A549 (cell line): Measurements from ENCODE around the gene RUFY1. TPM values are rescaled to one million over a fixed set of nuclear protein-coding genes. Genes with fewer than 3 reads are reported as not detected.
A peak's percentile ranks its signal among the peaks of the same experiment; 100 is the strongest.

ENCODE experiments used
- ATAC-seq, 2 experiments: fragments of 200-7000 bp in 1 of 2; fragments of >200 bp in 1 of 2; cut with Nextera tagmentation in 1 of 2; cut with Tn5 transposase in 1 of 2; 3 replicates each; pipeline versions ENCODE4 v1.8.0 to v1.9.1; 2018 to 2020; ENCODE audit warnings: mild to moderate bottlenecking in 1 of 2, moderate library complexity in 1 of 2
- CTCF ChIA-PET: fragments of 300-600 bp; sonication (Branson Sonifier 250); formaldehyde crosslinking; extraction: SDS; loops from one replicate; lab custom pipeline; 2021; ENCODE audit warnings: antibody characterized with exemption, inconsistent platforms; lab: Yijun Ruan, JAX
- POLR2A ChIA-PET: fragments of 350-600 bp; formaldehyde crosslinking; extraction: SDS; loops from one replicate; lab custom pipeline; 2021; ENCODE audit warnings: antibody characterized with exemption, inconsistent platforms; lab: Yijun Ruan, JAX
- DNase-seq, 2 experiments: peaks; one replicate each; pipeline versions ENCODE4 v3.0.0 to v3.0.0-alpha.2; 2011 to 2016; ENCODE audit warnings: low read depth in 1 of 2, low spot score in 1 of 2
- FAIRE-seq: peaks from 2 replicates; lab custom pipeline; 2011; peaks lifted over from hg19 to GRCh38; lab: Jason Lieb, UNC
- H3K27ac ChIP-seq, 2 experiments: fragments of >200 bp; sonication (Bioruptor Twin); formaldehyde crosslinking; 3 replicates each; pipeline ENCODE4 v1.5.1; 2016 to 2017
- H3K4me1 ChIP-seq: fragments of >200 bp; sonication (Bioruptor Twin); formaldehyde crosslinking; 3 replicates; pipeline ENCODE4 v1.6.1; 2016
- H3K4me2 ChIP-seq: fragments of >200 bp; sonication (Bioruptor Twin); formaldehyde crosslinking; 3 replicates; pipeline ENCODE4 v1.6.1; 2016
- H3K4me3 ChIP-seq: fragments of >200 bp; sonication (Bioruptor Twin); formaldehyde crosslinking; 3 replicates; pipeline ENCODE4 v1.5.1; 2016
- H3K9me3 ChIP-seq: fragments of >200 bp; sonication (Bioruptor Twin); formaldehyde crosslinking; 3 replicates; pipeline ENCODE4 v1.6.1; 2016
- FOSB ChIP-seq: fragments of 250-450 bp; sonication (Bioruptor Pico); IDR thresholded peaks from 2 replicates; pipeline ENCODE4 v1.5.0; 2020; ENCODE audit warnings: mild to moderate bottlenecking, moderate library complexity
- FOSL2 ChIP-seq, 2 experiments: fragments of 450-650 bp in 1 of 2; fragments of >200 bp in 1 of 2; sonication (Bioruptor Twin) in 1 of 2; formaldehyde crosslinking; IDR thresholded peaks; 2 replicates each; pipeline versions ENCODE4 v1.5.0 to v1.6.1; 2016 to 2020; ENCODE audit warnings: mild to moderate bottlenecking in 1 of 2, moderate library complexity in 1 of 2
- GATA3 ChIP-seq: IDR thresholded peaks from 2 replicates; pipeline ENCODE4 v1.6.1; 2012; ENCODE audit warnings: borderline replicate concordance
- HOXB13 ChIP-seq: fragments of 250-450 bp; sonication (Bioruptor Pico); IDR thresholded peaks from 2 replicates; pipeline ENCODE4 v1.5.0; 2020; ENCODE audit warnings: low read depth, mild to moderate bottlenecking, moderate library complexity
- JUN ChIP-seq, 2 experiments: fragments of >200 bp; sonication (Bioruptor Twin); formaldehyde crosslinking; IDR thresholded peaks; 2 replicates in 1 of 2; 3 replicates in 1 of 2; pipeline ENCODE4 v1.6.1; 2016 to 2017
- JUNB ChIP-seq: fragments of >200 bp; sonication (Bioruptor Twin); formaldehyde crosslinking; IDR thresholded peaks from 2 replicates; pipeline ENCODE4 v1.6.1; 2016
- KDM1A ChIP-seq: fragments of 200-600 bp; sonication (generic); IDR thresholded peaks from 2 replicates; pipeline ENCODE4 v1.6.1; 2016; ENCODE audit warnings: low read depth, mild to moderate bottlenecking
- MAFK ChIP-seq: fragments of 450-650 bp; IDR thresholded peaks from 2 replicates; pipeline ENCODE4 v1.6.1; 2014; ENCODE audit not compliant: partially characterized antibody
- MAZ ChIP-seq: fragments of 150-350 bp; IDR thresholded peaks from 2 replicates; pipeline ENCODE4 v1.6.1; 2014; ENCODE audit warnings: antibody characterized with exemption, low read depth, low read length, borderline replicate concordance
- MYC ChIP-seq: IDR thresholded peaks from 2 replicates; pipeline ENCODE4 v1.6.1; 2012; ENCODE audit warnings: mild to moderate bottlenecking, inconsistent platforms, low read length, improper control_type of control experiment, borderline replicate concordance
- PHF8 ChIP-seq: fragments of 200-600 bp; sonication (generic); IDR thresholded peaks from 2 replicates; pipeline ENCODE4 v1.6.1; 2016; ENCODE audit warnings: low read depth, mild to moderate bottlenecking, antibody characterized with exemption, moderate library complexity, borderline replicate concordance
- POLR2AphosphoS2 ChIP-seq: conservative IDR thresholded peaks from 2 replicates; pipeline ENCODE4 v1.6.1; 2012; ENCODE audit warnings: low read length, improper control_type of control experiment, inconsistent platforms
- RFX5 ChIP-seq: fragments of 450-650 bp; IDR thresholded peaks from 2 replicates; pipeline ENCODE4 v1.7.1; 2014; ENCODE audit warnings: antibody characterized with exemption, mild to moderate bottlenecking, moderate library complexity
- RNF2 ChIP-seq: fragments of 200-600 bp; sonication (generic); IDR thresholded peaks from 2 replicates; pipeline ENCODE4 v1.6.1; 2016; ENCODE audit warnings: low read depth, mild to moderate bottlenecking, antibody characterized with exemption, moderate library complexity, borderline replicate concordance
- SREBF2 ChIP-seq: fragments of 450-650 bp; IDR thresholded peaks from 2 replicates; pipeline ENCODE4 v1.6.1; 2014; ENCODE audit warnings: mild to moderate bottlenecking, moderate library complexity
- TFCP2L1 ChIP-seq: fragments of 250-450 bp; sonication (Bioruptor Pico); IDR thresholded peaks from 2 replicates; pipeline ENCODE4 v1.5.0; 2021; ENCODE audit warnings: mild to moderate bottlenecking
- WGBS: methylation state at CpG from one replicate; pipeline ENCODE4 v1.1.6; 2017; ENCODE audit errors: missing lambda C conversion rate; 5-methylcytosine and 5-hydroxymethylcytosine counted together
- polyA plus RNA-seq, 4 experiments: library from polyadenylated mRNA; depleted of rRNA in 3 of 4; stranded (reverse); fragments of >200 nt; fragmentation: RNase III in 1 of 4; extraction: RNeasy Plus Mini Kit Qiagen cat#74134 plus additional on column Dnase treatment in 1 of 4; gene quantifications; 2 replicates in 3 of 4; 3 replicates in 1 of 4; pipeline ENCODE4 v1.2.3, GENCODE V29; 2011 to 2017
- TF ChIP-seq, protein P1 (sequence below): fragments of 200-600 bp; sonication (generic); IDR thresholded peaks from 2 replicates; pipeline ENCODE4 v1.6.1; 2016; ENCODE audit warnings: antibody characterized with exemption, mild to moderate bottlenecking, moderate library complexity
- TF ChIP-seq, protein P2 (sequence below): IDR thresholded peaks from 2 replicates; pipeline ENCODE4 v1.6.1; 2012
- TF ChIP-seq, protein P3 (sequence below): fragments of >200 bp; sonication (Bioruptor Twin); formaldehyde crosslinking; IDR thresholded peaks from 3 replicates; pipeline ENCODE4 v1.6.1; 2016

The RUFY1 gene
- polyA plus RNA-seq, 2 of the 4 experiments (the other 2 are of a cell fraction) = 33.7 to 39.5 TPM

DNA sequence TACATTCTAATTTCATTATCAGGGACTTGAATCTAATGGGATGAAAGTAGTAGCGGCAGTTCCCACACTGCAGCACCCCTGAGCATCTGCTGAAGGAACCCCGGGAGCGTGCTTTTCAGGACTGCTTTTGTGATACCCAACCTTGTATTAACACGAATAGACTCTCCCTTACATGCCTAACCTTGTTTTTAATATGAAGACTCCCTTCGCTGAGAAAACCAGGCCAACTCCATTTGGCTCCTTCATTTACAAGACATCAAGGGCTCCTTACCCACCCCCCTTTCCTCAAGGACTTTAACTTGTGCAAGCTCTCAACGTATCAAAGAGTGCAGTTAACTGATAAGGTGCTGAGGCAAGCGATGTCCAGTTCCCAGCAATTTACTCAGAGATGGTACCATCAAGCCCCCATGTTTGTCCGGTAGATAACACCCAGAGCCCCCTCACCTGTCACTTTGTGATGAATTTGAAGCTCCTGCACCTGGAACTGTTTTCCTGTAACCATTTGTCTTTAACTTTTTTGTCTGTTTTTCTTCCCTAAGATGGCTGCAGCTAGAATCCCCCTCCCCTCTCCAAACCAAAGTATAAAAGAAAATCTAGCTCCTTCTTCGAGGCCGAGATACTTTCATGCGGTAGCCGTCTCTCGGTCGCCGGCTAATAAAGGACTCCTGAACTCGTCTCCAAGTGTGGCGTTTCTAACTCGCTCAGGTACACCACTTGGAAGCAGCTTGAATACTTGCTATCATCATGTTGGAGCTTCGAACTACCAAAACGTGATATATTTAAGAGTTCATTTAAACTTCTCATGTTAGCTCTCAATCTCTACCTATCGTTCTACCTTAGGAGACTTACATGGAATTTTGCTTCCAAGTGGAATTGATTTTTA is 62.5 kb downstream of the RUFY1 start (continued):
- TF ChIP-seq, protein P1, sequence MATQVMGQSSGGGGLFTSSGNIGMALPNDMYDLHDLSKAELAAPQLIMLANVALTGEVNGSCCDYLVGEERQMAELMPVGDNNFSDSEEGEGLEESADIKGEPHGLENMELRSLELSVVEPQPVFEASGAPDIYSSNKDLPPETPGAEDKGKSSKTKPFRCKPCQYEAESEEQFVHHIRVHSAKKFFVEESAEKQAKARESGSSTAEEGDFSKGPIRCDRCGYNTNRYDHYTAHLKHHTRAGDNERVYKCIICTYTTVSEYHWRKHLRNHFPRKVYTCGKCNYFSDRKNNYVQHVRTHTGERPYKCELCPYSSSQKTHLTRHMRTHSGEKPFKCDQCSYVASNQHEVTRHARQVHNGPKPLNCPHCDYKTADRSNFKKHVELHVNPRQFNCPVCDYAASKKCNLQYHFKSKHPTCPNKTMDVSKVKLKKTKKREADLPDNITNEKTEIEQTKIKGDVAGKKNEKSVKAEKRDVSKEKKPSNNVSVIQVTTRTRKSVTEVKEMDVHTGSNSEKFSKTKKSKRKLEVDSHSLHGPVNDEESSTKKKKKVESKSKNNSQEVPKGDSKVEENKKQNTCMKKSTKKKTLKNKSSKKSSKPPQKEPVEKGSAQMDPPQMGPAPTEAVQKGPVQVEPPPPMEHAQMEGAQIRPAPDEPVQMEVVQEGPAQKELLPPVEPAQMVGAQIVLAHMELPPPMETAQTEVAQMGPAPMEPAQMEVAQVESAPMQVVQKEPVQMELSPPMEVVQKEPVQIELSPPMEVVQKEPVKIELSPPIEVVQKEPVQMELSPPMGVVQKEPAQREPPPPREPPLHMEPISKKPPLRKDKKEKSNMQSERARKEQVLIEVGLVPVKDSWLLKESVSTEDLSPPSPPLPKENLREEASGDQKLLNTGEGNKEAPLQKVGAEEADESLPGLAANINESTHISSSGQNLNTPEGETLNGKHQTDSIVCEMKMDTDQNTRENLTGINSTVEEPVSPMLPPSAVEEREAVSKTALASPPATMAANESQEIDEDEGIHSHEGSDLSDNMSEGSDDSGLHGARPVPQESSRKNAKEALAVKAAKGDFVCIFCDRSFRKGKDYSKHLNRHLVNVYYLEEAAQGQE = no peak
- TF ChIP-seq MYC (no peak), FOSL2 (IDR thresholded peaks at IDR 0.05) (no peak), FOSL2 (CRISPR knock-in tag; IDR thresholded peaks at IDR 0.05) (no peak), RNF2 (no peak)
- TF ChIP-seq, protein P2, sequence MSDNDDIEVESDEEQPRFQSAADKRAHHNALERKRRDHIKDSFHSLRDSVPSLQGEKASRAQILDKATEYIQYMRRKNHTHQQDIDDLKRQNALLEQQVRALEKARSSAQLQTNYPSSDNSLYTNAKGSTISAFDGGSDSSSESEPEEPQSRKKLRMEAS = no peak

GRCh38 chr5:179613460-179614071 is 63.2 kb downstream of the RUFY1 start:
- DNase-seq = no peak
- FAIRE-seq = no peak
- ChIA-PET CTCF (interaction anchor here (3.7 kb wide), 1 partner anchor 10 kb away, joined by 26 read pairs; the partner anchor contains the start of gene HNRNPH1), POLR2A (interaction anchor here (1.0 to 10.6 kb wide), 2 partner anchors 8 to 54 kb away, joined by 5 to 125 read pairs; partner anchors contain the start of gene HNRNPH1)
- H3K4me3 ChIP-seq = no peak overlapping the region
- ATAC-seq = no peak
- WGBS = 80% methylated on average over 8 of the region's 8 CpGs
- TF ChIP-seq FOSL2 (IDR thresholded peaks at IDR 0.05) = no peak
- TF ChIP-seq FOSL2 (CRISPR knock-in tag; IDR thresholded peaks at IDR 0.05) = no peak
- TF ChIP-seq POLR2AphosphoS2 = peak; percentile 91; the same call in 1 of the 2 replicates
- no peak overlapping the region for H3K4me2 ChIP-seq
- H3K27ac ChIP-seq = no peak overlapping the region
- H3K4me1 ChIP-seq = peaks cover 64% of the 10 kb centered on the region
- no peaks in the 10 kb centered on the region for H3K9me3 ChIP-seq

DNA sequence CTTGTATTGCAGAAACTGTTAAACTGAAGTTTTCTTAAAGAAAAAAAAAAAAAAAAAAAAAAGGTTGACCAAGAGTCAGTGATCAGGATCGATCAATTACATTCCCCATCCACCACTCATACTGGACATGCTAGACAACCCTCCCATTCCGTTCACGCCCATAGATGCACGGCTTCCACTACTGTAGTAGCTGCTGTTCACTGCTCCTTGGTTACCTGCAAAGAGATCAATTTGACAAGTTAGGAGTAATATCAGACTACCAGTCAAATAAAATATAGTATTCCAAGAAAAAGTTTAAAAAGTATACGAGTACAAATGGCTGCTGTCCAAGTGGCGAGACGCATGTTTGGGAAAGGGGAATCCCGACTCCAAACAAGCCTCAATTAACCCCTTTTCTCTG is 64.4 kb downstream of the RUFY1 start:
- H3K4me2 ChIP-seq = 0 out of 3 replicates have a peak overlapping the region, but pooled peaks have one; percentile 10
- no peak overlapping the region for H3K4me3 ChIP-seq
- DNase-seq = no peak
- POLR2A ChIA-PET = interaction anchor here (0.6 to 10.6 kb wide), 3 partner anchors 7 to 52 kb away, joined by 5 to 125 read pairs (median 5); partner anchors contain the start of gene HNRNPH1
- H3K9me3 ChIP-seq = no peaks in the 10 kb centered on the region
- WGBS = 72% methylated on average over 8 of the region's 8 CpGs
- no peak for ATAC-seq
- peaks cover 74% of the 10 kb centered on the region for H3K4me1 ChIP-seq
- FAIRE-seq = no peak
- CTCF ChIA-PET = no interaction called here
- TF ChIP-seq TFCP2L1 (CRISPR knock-in tag) = 0 out of 2 replicates have a peak, but pooled peaks have one; percentile 39
- no peak for TF ChIP-seq JUNB
- TF ChIP-seq GATA3 = no peak
- H3K27ac ChIP-seq = no peak overlapping the region

- CTCF ChIA-PET = interaction anchor here (0.6 to 1.3 kb wide), 2 partner anchors 9 to 181 kb away, joined by 3 to 4 read pairs; no protein-coding TSS in a partner anchor
- 79% methylated on average over 2 of the region's 2 CpGs for WGBS
- TF ChIP-seq, protein P1 = no peak
- TF ChIP-seq, protein P3, sequence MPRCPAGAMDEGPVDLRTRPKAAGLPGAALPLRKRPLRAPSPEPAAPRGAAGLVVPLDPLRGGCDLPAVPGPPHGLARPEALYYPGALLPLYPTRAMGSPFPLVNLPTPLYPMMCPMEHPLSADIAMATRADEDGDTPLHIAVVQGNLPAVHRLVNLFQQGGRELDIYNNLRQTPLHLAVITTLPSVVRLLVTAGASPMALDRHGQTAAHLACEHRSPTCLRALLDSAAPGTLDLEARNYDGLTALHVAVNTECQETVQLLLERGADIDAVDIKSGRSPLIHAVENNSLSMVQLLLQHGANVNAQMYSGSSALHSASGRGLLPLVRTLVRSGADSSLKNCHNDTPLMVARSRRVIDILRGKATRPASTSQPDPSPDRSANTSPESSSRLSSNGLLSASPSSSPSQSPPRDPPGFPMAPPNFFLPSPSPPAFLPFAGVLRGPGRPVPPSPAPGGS = no peak
- TF ChIP-seq MAZ (no peak), PHF8 (no peak), SREBF2 (no peak), MAFK (no peak), RFX5 (no peak), KDM1A (no peak), FOSB (CRISPR knock-in tag) (no peak), HOXB13 (no peak), JUN (IDR thresholded peaks at IDR 0.05) (no peak), TFCP2L1 (CRISPR knock-in tag) (no peak)
These were observed 64.8 kb downstream of the RUFY1 start for GRCh38 chr5:179615203-179615602.

More at GRCh38 chr5:179615203-179615602, 64.8 kb downstream of the RUFY1 start:
- Histone ChIP-seq H3K4me1 (peaks cover 74% of the 10 kb centered on the region), H3K9me3 (no peaks in the 10 kb centered on the region), H3K4me2 (peak overlapping the region; percentile 10; the same call in 1 of the 3 replicates), H3K4me3 (no peak overlapping the region), H3K27ac (no peak overlapping the region)
- POLR2A ChIA-PET = interaction anchor here (10.6 kb wide), 1 partner anchor 7 kb away, joined by 125 read pairs; the partner anchor contains the start of gene HNRNPH1
- FAIRE-seq (no peak), ATAC-seq (no peak), DNase-seq (no peak)
